ENCODE measurements around the gene TEX14.
"Not testable (repeated sequence)": the region's sequence is repeated elsewhere in the genome, so short reads cannot be mapped to it uniquely, and the experiment has no call there.

Gene TEX14

DNA sequence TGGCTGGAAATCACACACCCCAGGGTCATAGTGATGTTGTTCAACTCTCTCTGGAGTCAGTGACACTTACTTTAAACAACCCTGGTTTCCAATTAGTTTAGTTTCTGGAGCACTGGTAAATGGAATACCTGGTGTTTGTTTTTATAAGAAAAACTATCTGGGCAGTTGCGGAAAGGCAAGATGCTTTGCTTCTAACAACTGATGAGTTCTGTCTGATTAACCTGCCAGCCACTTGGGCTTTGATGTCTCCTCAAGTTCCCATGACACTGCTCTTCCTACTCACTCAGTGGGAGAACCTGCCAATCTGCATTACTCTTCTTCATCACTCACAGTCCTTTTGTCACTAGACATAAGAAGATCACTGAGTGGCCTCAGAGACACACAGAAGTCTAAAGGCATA, 98.7 kb downstream of the TEX14 start:
- TF ChIP-seq, protein P1, sequence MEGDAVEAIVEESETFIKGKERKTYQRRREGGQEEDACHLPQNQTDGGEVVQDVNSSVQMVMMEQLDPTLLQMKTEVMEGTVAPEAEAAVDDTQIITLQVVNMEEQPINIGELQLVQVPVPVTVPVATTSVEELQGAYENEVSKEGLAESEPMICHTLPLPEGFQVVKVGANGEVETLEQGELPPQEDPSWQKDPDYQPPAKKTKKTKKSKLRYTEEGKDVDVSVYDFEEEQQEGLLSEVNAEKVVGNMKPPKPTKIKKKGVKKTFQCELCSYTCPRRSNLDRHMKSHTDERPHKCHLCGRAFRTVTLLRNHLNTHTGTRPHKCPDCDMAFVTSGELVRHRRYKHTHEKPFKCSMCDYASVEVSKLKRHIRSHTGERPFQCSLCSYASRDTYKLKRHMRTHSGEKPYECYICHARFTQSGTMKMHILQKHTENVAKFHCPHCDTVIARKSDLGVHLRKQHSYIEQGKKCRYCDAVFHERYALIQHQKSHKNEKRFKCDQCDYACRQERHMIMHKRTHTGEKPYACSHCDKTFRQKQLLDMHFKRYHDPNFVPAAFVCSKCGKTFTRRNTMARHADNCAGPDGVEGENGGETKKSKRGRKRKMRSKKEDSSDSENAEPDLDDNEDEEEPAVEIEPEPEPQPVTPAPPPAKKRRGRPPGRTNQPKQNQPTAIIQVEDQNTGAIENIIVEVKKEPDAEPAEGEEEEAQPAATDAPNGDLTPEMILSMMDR (IDR thresholded peaks at IDR 0.05; ENCODE audit: low read depth, low read length), result no peak
- H3K4me3 ChIP-seq (ENCODE audit: low read depth, low read length), result no peak overlapping the region

DNA sequence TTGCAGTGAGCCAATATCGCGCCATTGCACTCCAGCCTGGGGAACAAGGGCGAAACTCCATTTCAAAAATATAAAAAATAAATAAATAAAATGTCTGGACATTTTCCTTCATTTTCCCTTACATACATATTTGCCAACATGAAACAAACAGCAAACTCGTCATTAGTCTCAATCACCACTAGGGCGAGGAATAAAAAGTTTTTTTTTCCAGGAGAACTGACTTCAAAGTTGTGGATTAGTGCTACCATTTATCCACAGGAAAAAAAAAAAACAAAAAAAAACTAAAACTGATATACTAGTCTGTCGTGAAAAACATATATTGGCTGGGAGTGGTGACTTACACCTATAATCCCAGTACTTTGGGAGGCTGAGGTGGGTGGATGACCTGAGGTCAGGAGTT, 100.4 kb downstream of the TEX14 start:
- TF ChIP-seq, protein P1 (IDR thresholded peaks at IDR 0.05; ENCODE audit: low read depth, low read length), result no peak
- no peak overlapping the region for H3K4me3 ChIP-seq (ENCODE audit: low read depth, low read length)

DNA sequence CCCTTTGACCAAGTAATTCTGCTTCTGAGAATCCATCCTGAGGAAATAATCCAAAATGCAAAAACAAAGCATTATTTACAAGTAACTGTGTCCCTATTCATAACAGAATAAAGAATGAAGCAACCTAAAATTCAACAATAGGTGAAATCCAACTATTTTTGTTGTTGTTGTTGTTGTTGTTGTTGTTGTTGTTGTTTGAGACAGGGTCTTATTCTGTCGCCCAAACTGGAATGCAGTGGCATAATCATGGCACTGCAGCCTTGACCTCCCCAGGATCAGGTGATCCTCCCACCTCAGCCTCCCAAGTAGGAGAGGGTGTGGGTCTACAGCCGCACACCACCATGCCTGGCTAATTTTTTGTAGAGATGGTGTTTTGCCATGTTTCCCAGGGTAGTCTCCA, 101.5 kb downstream of the TEX14 start:
- H3K4me3 ChIP-seq (ENCODE audit: low read depth, low read length), result no peak overlapping the region
- TF ChIP-seq, protein P1 (IDR thresholded peaks at IDR 0.05; ENCODE audit: low read depth, low read length), result no peak

DNA sequence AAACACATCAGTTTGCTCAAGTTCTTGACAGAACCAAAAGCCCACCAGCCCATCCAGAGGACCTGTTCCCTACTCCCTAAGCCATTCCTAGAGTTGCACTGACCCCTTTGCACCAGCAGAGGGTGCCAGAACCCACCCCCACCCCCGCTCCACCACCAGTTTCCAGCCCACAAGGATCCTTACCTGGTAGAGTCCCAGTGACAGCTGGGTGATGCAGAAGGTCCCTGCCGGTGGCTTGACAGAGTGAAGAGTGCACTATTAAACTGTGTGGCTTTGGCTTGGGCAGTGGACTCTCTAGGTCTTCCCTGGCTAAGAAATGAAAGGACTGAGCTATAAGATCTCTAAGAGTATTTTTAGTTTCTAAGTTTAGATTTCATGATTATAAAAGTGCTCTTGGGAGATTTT, 104.1 kb downstream of the TEX14 start:
- TF ChIP-seq, protein P1 (IDR thresholded peaks at IDR 0.05; ENCODE audit: low read depth, low read length), result peak; percentile 99
- no peak overlapping the region for H3K4me3 ChIP-seq (ENCODE audit: low read depth, low read length)

DNA sequence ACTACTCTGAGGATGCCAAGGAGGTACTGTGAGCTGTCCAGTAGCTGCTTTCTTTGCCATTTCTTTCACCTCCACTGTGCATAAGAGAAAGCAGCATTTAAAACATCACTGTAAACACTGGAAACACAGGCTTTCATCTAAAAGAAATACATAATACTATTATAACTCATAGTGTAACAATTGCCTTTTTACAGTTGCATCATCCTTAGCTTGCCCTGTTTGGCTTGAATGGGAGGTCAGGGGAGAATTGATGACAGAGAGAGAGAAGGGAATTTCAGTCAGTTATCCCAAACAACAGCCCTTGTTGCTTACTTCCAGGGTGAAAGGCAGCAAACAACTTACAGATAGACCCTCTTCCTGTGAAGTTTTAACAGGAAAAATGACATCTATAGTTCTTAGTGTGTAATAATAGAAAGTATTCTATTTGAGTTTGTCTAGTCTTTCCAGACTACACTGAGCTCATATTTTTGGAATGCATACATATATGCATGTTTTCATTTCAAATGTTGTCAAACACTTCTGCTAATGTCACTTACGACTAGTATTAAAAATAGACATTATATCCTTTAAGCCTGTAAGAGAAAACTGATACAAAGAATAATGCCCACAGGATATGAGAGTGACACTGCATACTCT, 105.7 kb downstream of the TEX14 start:
- H3K4me3 ChIP-seq (ENCODE audit: low read depth, low read length), result no peak overlapping the region
- TF ChIP-seq, protein P1 (IDR thresholded peaks at IDR 0.05; ENCODE audit: low read depth, low read length), result no peak

DNA sequence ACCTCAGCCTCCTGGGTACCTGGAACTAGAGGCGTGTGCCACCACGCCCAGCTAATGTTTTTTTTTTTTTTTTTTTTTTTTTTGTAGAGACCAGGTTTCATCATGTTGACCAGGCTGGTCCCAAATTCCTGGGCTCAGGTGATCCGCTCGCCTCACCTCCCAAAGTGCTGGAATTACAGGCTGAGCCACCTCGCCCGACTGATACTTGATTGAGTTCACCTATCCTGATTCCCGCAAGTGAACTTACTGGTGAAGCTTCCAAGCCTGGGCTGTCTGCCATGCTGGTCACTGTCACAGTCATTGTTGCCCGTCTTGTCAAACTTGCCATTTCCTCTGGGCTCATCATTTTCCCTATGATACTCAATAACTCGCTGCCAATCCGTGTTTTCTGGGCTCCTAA, 106.3 kb downstream of the TEX14 start:
- TF ChIP-seq, protein P1 (IDR thresholded peaks at IDR 0.05; ENCODE audit: low read depth, low read length), result no peak
- H3K4me3 ChIP-seq (ENCODE audit: low read depth, low read length), result no peak overlapping the region

DNA sequence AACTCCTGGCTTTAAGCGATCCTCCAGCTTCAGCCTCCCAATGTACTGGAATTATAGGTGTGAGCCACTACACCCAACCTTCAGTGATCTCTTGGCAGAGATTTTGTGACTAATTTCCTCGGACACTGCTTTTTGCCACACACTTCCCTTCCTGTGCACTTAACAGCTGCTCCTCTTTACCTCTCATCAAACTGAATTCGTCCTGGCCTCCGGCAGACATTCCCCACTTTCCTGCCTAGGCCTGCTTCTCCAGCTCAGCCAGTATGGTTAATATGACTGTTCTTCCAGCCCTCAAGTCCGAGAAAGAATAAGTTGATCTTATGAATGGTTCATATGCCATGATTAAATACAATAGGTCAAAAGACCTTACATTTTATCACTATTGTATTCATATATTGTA, 108.4 kb downstream of the TEX14 start:
- TF ChIP-seq, protein P1 (IDR thresholded peaks at IDR 0.05; ENCODE audit: low read depth, low read length), result no peak
- no peak overlapping the region for H3K4me3 ChIP-seq (ENCODE audit: low read depth, low read length)

DNA sequence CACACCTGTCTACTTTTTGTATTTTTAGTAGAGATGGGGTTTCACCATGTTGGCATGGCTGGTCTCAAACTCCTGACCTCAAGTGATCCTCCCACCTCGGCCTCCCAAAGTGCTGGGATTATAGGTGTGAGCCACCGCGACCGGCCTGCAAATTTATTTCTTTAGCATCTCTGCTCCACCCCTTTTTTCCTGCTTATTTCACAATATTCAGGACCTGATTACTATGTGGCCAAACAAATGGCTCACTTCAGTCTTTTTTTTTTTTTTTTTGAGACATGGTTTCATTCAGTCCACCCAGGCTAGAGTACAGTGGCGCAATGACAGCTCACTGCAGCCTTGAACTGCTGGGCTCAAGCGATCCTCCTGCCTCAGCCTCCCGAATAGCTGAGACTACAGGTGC, 109.1 kb downstream of the TEX14 start:
- not testable (repeated sequence) for H3K4me3 ChIP-seq (ENCODE audit: low read depth, low read length)

Measured in WI38 (cell line).